HCT116 (cell line): ENCODE results near the gene COTL1. TPM values are rescaled to one million over a fixed set of nuclear protein-coding genes. Genes with fewer than 3 reads are reported as not detected.

Experiments
- ATAC-seq: fragments of 200-7000 bp; cut with Tn5 transposase; 2 replicates; pipeline ENCODE4 v1.9.1; 2020; ENCODE audit warnings: mild to moderate bottlenecking, moderate library complexity
- BruUV-seq: library from RNA; stranded (reverse); fragments of 400-500 nt; replicated peaks from 2 replicates; lab custom pipeline; 2021; lab: Mats Ljungman, UMichigan
- CTCF ChIA-PET: fragments of 300-600 bp; sonication (Branson Sonifier 250); formaldehyde crosslinking; loops from one replicate; lab custom pipeline; 2021; ENCODE audit warnings: antibody characterized with exemption; lab: Charles Lee
- POLR2A ChIA-PET: fragments of 300-600, 350-600 bp; sonication (Branson Sonifier 250); formaldehyde crosslinking; loops from one replicate; lab custom pipeline; 2021; ENCODE audit warnings: antibody characterized with exemption; lab: Charles Lee
- RAD21 ChIA-PET, 2 experiments: fragments of 300-600 bp; sonication (Branson Sonifier 250); formaldehyde crosslinking; loops; one replicate each; lab custom pipeline; 2023; ENCODE audit warnings: low total read pairs in 2 of 2; ENCODE audit not compliant: uncharacterized antibody in 2 of 2, unreplicated experiment in 2 of 2, low non-redundant PET in 1 of 2; lab: Charles Lee
- DNase-seq: peaks from one replicate; pipeline ENCODE4 v3.0.0-alpha.2; 2010; ENCODE audit warnings: low read depth, low spot score
- H2AFZ ChIP-seq: fragments of 200-600 bp; shearing (Covaris generic), sonication (generic); 2 replicates; pipeline ENCODE4 v1.6.1; 2017; ENCODE audit warnings: low read depth, mixed run types, mixed read lengths, antibody characterized with exemption, low read length; ENCODE audit not compliant: poor library complexity, severe bottlenecking
- H3K27ac ChIP-seq: 2 replicates; pipeline ENCODE4 v1.5.1; 2012; ENCODE audit warnings: low read depth, low read length
- H3K27me3 ChIP-seq: fragments of 200-600 bp; sonication (generic); 2 replicates; pipeline ENCODE4 v1.6.1; 2016; ENCODE audit warnings: mixed run types, low read length, mixed read lengths; ENCODE audit not compliant: insufficient read depth
- H3K36me3 ChIP-seq, 2 experiments: fragments of 200-500 bp in 1 of 2; fragments of 200-600 bp in 1 of 2; sonication (Bioruptor generic) in 1 of 2; sonication (generic) in 1 of 2; 2 replicates each; pipeline versions ENCODE4 v1.5.1 to v1.6.1; 2014 to 2016; ENCODE audit warnings: low read length in 2 of 2, inconsistent platforms in 1 of 2, mixed read lengths in 1 of 2, mixed run types in 1 of 2; ENCODE audit not compliant: insufficient read depth in 2 of 2, control insufficient read depth in 1 of 2
- H3K4me1 ChIP-seq, 2 experiments: fragments of 200-600 bp in 1 of 2; sonication (generic) in 1 of 2; 2 replicates each; pipeline versions ENCODE4 v1.5.1 to v1.6.1; 2012 to 2017; ENCODE audit warnings: low read length in 2 of 2, inconsistent platforms in 1 of 2, mild to moderate bottlenecking in 1 of 2, mixed read lengths in 1 of 2, mixed run types in 1 of 2, moderate library complexity in 1 of 2; ENCODE audit not compliant: insufficient read depth in 2 of 2, control insufficient read depth in 1 of 2
- H3K4me2 ChIP-seq: fragments of 200-600 bp; sonication (generic); 2 replicates; pipeline ENCODE4 v1.6.1; 2017; ENCODE audit warnings: mixed run types, low read length, mixed read lengths
- H3K4me3 ChIP-seq, 2 experiments: fragments of 200-600 bp in 1 of 2; sonication (generic) in 1 of 2; replicated peaks in 1 of 2; 2 replicates each; pipeline ENCODE4 v1.5.1; 2011 to 2016; ENCODE audit warnings: low read length in 2 of 2, control low read depth in 1 of 2, low read depth in 1 of 2, mild to moderate bottlenecking in 1 of 2, mixed read lengths in 1 of 2, mixed run types in 1 of 2
- H3K79me2 ChIP-seq: fragments of 200-600 bp; sonication (generic); 2 replicates; pipeline ENCODE4 v1.6.1; 2017; ENCODE audit warnings: mild to moderate bottlenecking, mixed run types, low read length, moderate library complexity, mixed read lengths; ENCODE audit not compliant: insufficient read depth
- H3K9ac ChIP-seq: fragments of 200-600 bp; sonication (generic); 2 replicates; pipeline ENCODE4 v1.6.1; 2016; ENCODE audit warnings: low read length, mixed read lengths
- H3K9me2 ChIP-seq: fragments of 200-600 bp; sonication (generic), shearing (Covaris generic); 2 replicates; pipeline ENCODE4 v1.6.1; 2017; ENCODE audit warnings: mixed run types, mild to moderate bottlenecking, moderate library complexity; ENCODE audit not compliant: insufficient read depth
- H3K9me3 ChIP-seq, 2 experiments: fragments of 200-500 bp in 1 of 2; fragments of 200-600 bp in 1 of 2; sonication (Bioruptor generic) in 1 of 2; sonication (generic) in 1 of 2; 2 replicates each; pipeline ENCODE4 v1.6.1; 2014 to 2017; ENCODE audit warnings: low read length in 2 of 2, mixed read lengths in 2 of 2, inconsistent platforms in 1 of 2, low read depth in 1 of 2, mild to moderate bottlenecking in 1 of 2, mixed run types in 1 of 2, moderate library complexity in 1 of 2; ENCODE audit not compliant: control insufficient read depth in 1 of 2, insufficient read depth in 1 of 2
- H4K20me1 ChIP-seq: fragments of 200-600 bp; sonication (generic), shearing (Covaris generic); 2 replicates; pipeline ENCODE4 v1.6.1; 2017; ENCODE audit warnings: mixed run types, mild to moderate bottlenecking, moderate library complexity; ENCODE audit not compliant: insufficient read depth
- CBX3 ChIP-seq: IDR thresholded peaks from 2 replicates; pipeline ENCODE4 v1.6.1; 2012; ENCODE audit warnings: low read depth
- EGR1 ChIP-seq: IDR thresholded peaks from 2 replicates; pipeline ENCODE4 v1.6.1; 2012; ENCODE audit warnings: low read depth
- EZH2 ChIP-seq: fragments of 200-600 bp; sonication (generic); IDR thresholded peaks from 2 replicates; pipeline ENCODE4 v1.6.1; 2017; ENCODE audit warnings: antibody characterized with exemption, mixed run types
- FOSL1 ChIP-seq: IDR thresholded peaks from 2 replicates; pipeline ENCODE4 v1.6.1; 2012; ENCODE audit warnings: low read depth
- POLR2A ChIP-seq: IDR thresholded peaks from 2 replicates; pipeline ENCODE4 v1.7.0; 2011; ENCODE audit warnings: borderline replicate concordance; ENCODE audit not compliant: insufficient read depth, insufficient read length; ENCODE audit errors: extremely low read depth
- POLR2AphosphoS5 ChIP-seq: IDR thresholded peaks from 2 replicates; pipeline ENCODE4 v1.6.1; 2011; ENCODE audit warnings: mild to moderate bottlenecking, low read depth, low read length, moderate library complexity
- RAD21 ChIP-seq: IDR thresholded peaks from 2 replicates; pipeline ENCODE4 v1.6.1; 2012; ENCODE audit warnings: low read depth, mild to moderate bottlenecking
- REST ChIP-seq: IDR thresholded peaks from 2 replicates; pipeline ENCODE4 v1.6.1; 2012; ENCODE audit warnings: low read depth
- SIN3A ChIP-seq: IDR thresholded peaks from 2 replicates; pipeline ENCODE4 v1.6.1; 2012; ENCODE audit warnings: low read depth
- SP1 ChIP-seq: IDR thresholded peaks from 2 replicates; pipeline ENCODE4 v1.6.1; 2012; ENCODE audit warnings: low read depth
- SRF ChIP-seq: IDR thresholded peaks from 2 replicates; pipeline ENCODE4 v1.6.1; 2012; ENCODE audit warnings: low read depth
- TCF7L2 ChIP-seq: IDR thresholded peaks from 2 replicates; pipeline ENCODE4 v1.7.0; 2011; ENCODE audit warnings: borderline replicate concordance, inconsistent platforms; ENCODE audit not compliant: insufficient read depth, insufficient read length; ENCODE audit errors: extremely low read depth
- YY1 ChIP-seq: IDR thresholded peaks from 2 replicates; pipeline ENCODE4 v1.6.1; 2011; ENCODE audit warnings: low read length, low read depth, moderate library complexity, mild to moderate bottlenecking; ENCODE audit not compliant: insufficient replicate concordance; ENCODE audit errors: extremely low read depth
- intact Hi-C: fragments of 100-400 bp; cut with micrococcal nuclease; formaldehyde crosslinking; loops from 2 replicates; pipeline ENCODE4 v1.10.0; 2022
- total RNA-seq: library from RNA; stranded (reverse); gene quantifications from one replicate; pipeline ENCODE4 v1.2.1, GENCODE V29; 2021; ENCODE audit not compliant: unreplicated experiment
- TF ChIP-seq, protein P1 (sequence below), 3 experiments: fragments of 200-600 bp in 1 of 3; sonication (generic) in 1 of 3; IDR thresholded peaks in 2 of 3; conservative IDR thresholded peaks in 1 of 3; 2 replicates each; pipeline ENCODE4 v1.5.1; 2012 to 2017; ENCODE audit warnings: low read depth in 2 of 3, low read length in 2 of 3, antibody characterized with exemption in 1 of 3, borderline replicate concordance in 1 of 3, control low read depth in 1 of 3, mild to moderate bottlenecking in 1 of 3, mixed read lengths in 1 of 3, mixed run types in 1 of 3, moderate library complexity in 1 of 3; ENCODE audit not compliant: insufficient read depth in 1 of 3

The COTL1 gene
- total RNA-seq, 1 experiment from 2014 or later: 276 TPM

DNA sequence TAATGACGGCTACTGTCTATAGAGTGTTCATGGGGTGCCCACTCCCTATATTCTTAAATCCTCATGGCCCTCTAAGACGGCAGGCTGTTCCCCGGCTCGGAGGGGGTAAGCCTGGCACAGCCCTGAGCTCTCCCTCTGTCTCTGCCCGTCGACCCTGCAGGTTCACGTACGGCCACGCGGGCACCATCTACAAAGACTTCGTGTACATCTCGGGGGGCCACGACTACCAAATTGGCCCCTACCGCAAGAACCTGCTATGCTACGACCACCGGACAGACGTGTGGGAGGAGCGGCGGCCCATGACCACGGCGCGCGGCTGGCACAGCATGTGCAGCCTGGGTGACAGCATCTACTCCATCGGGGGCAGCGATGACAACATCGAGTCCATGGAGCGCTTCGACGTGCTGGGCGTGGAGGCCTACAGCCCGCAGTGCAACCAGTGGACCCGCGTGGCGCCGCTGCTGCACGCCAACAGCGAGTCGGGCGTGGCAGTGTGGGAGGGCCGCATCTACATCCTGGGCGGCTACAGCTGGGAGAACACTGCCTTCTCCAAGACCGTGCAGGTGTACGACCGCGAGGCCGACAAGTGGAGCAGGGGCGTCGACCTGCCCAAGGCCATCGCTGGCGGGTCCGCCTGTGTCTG, 43.7 kb upstream of the COTL1 start:
- H3K27me3 ChIP-seq: no peaks in the 10 kb centered on the region
- no peak overlapping the region for H3K9ac ChIP-seq
- H3K79me2 ChIP-seq: no peaks in the 10 kb centered on the region
- CTCF ChIA-PET: no interaction called here
- H3K9me2 ChIP-seq: no peaks in the 10 kb centered on the region
- no TSS peak for BruUV-seq
- H3K27ac ChIP-seq: no peak overlapping the region
- TF ChIP-seq SP1: no peak
- TF ChIP-seq, all 23 proteins: peak for 0
- DNase-seq (no peak), ATAC-seq (no peak)
- POLR2A ChIA-PET: no interaction called here
- peaks cover 46 to 49% of the 10 kb centered on the region in 2 experiments for H3K36me3 ChIP-seq
- intact Hi-C loops: no loop called here
- no peak overlapping the region for H3K4me3 ChIP-seq
- no peak overlapping the region for H2AFZ ChIP-seq
- no peak overlapping the region for H3K4me2 ChIP-seq
- H3K4me1 ChIP-seq: no peaks in the 10 kb centered on the region
- H3K9me3 ChIP-seq: no peaks in the 10 kb centered on the region
- RAD21 ChIA-PET: no interaction called here
- H4K20me1 ChIP-seq: no peaks in the 10 kb centered on the region

DNA sequence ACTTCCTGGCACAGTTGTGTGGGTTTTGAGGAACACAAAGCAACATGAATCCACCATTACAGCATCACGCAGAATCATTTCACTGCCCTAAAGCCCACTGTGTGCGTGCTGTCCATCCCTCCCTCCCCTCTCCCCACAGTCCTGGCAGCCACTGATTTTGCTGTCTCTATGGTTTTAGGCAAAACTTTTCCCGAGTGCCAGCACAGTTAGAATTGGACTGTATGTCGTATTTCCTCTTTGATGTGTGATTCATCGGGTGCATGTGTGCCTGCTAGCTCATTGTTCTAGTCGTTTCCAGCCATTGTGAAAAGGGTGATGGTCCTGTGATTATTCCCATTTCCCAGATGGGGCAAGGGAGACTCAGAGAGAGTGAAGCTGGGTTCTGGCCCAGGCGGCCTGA, 43.1 kb upstream of the COTL1 start:
- no peaks in the 10 kb centered on the region for H3K4me1 ChIP-seq
- ATAC-seq (no peak), DNase-seq (no peak)
- H2AFZ ChIP-seq: no peak overlapping the region
- RAD21 ChIA-PET: no interaction called here
- no peaks in the 10 kb centered on the region for H3K9me2 ChIP-seq
- no TSS peak for BruUV-seq
- H3K4me3 ChIP-seq: no peak overlapping the region
- CTCF ChIA-PET: no interaction called here
- POLR2A ChIA-PET: no interaction called here
- H3K4me2 ChIP-seq: no peak overlapping the region
- no peak overlapping the region for H3K9ac ChIP-seq
- H3K79me2 ChIP-seq: no peaks in the 10 kb centered on the region
- H3K9me3 ChIP-seq: no peaks in the 10 kb centered on the region
- H3K27ac ChIP-seq: no peak overlapping the region
- H3K36me3 ChIP-seq: peaks cover 46 to 48% of the 10 kb centered on the region in 2 experiments
- no peaks in the 10 kb centered on the region for H3K27me3 ChIP-seq
- H4K20me1 ChIP-seq: no peaks in the 10 kb centered on the region
- intact Hi-C loops: no loop called here
- TF ChIP-seq REST (no peak), EGR1 (no peak), POLR2AphosphoS5 (no peak), SRF (no peak), CBX3 (no peak), TCF7L2 (no peak), EZH2 (no peak), POLR2A (no peak), RAD21 (no peak), SIN3A (no peak), FOSL1 (no peak), YY1 (no peak)
- TF ChIP-seq, protein P1, sequence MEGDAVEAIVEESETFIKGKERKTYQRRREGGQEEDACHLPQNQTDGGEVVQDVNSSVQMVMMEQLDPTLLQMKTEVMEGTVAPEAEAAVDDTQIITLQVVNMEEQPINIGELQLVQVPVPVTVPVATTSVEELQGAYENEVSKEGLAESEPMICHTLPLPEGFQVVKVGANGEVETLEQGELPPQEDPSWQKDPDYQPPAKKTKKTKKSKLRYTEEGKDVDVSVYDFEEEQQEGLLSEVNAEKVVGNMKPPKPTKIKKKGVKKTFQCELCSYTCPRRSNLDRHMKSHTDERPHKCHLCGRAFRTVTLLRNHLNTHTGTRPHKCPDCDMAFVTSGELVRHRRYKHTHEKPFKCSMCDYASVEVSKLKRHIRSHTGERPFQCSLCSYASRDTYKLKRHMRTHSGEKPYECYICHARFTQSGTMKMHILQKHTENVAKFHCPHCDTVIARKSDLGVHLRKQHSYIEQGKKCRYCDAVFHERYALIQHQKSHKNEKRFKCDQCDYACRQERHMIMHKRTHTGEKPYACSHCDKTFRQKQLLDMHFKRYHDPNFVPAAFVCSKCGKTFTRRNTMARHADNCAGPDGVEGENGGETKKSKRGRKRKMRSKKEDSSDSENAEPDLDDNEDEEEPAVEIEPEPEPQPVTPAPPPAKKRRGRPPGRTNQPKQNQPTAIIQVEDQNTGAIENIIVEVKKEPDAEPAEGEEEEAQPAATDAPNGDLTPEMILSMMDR (IDR thresholded peaks at IDR 0.05 in 2 of 3, conservative IDR thresholded peaks at IDR 0.05 in 1 of 3; ENCODE audit: borderline replicate concordance in 1 of 3, insufficient read depth in 1 of 3, low read depth in 2 of 3, low read length in 2 of 3): no peak
